Body of pancreas (tissue), 4 donors: ENCODE results near the gene TFRC. TPM values are rescaled to one million over a fixed set of nuclear protein-coding genes. Genes with fewer than 3 reads are reported as not detected.

Source experiments
- ATAC-seq: fragments of 150-250 bp; one replicate; pipeline ENCODE4 v1.9.1; 2016
- DNase-seq, 4 donors: peaks; one replicate each; pipeline ENCODE4 v3.0.0-alpha.2; 2019
- H3K27ac ChIP-seq, 4 donors: fragments of 200-600 bp; sonication (generic); 1 replicate in 3 of 4; 2 replicates in 1 of 4; pipeline versions ENCODE4 v1.5.1 to v1.6.1; 2016 to 2019; ENCODE audit warnings: mild to moderate bottlenecking in 1 of 4, mixed read lengths in 1 of 4, moderate library complexity in 1 of 4
- H3K27me3 ChIP-seq, 2 donors: fragments of 200-600 bp; sonication (generic); one replicate each; pipeline ENCODE4 v1.6.0; 2016; ENCODE audit warnings: mild to moderate bottlenecking in 1 of 2
- H3K36me3 ChIP-seq, 2 donors: fragments of 200-600 bp; sonication (generic); replicated peaks in 1 of 2; 2 replicates each; pipeline ENCODE4 v1.5.1; 2016; ENCODE audit warnings: low read depth in 2 of 2; ENCODE audit not compliant: insufficient read depth in 1 of 2
- H3K4me1 ChIP-seq: fragments of 200-600 bp; sonication (generic); one replicate; pipeline ENCODE4 v1.6.0; 2016
- H3K4me3 ChIP-seq, 2 donors: fragments of 200-600 bp; sonication (generic); 1 replicate in 1 of 2; 2 replicates in 1 of 2; pipeline ENCODE4 v1.5.1; 2016 to 2019
- H3K9me3 ChIP-seq, 3 donors: fragments of 200-600 bp; sonication (generic); 1 replicate in 2 of 3; 2 replicates in 1 of 3; pipeline ENCODE4 v1.5.1; 2016
- CTCF ChIP-seq, 7 experiments: fragments of 450-650 bp in 4 of 7; fragments of 200-600 bp in 3 of 7; sonication (generic) in 3 of 7; IDR thresholded peaks; one replicate each; pipeline ENCODE4 v1.5.1; 2016 to 2019; ENCODE audit warnings: antibody characterized with exemption in 7 of 7
- POLR2A ChIP-seq, 3 donors: fragments of 450-650 bp; IDR thresholded peaks; one replicate each; pipeline ENCODE4 v1.6.1; 2016; ENCODE audit warnings: antibody characterized with exemption in 3 of 3, mild to moderate bottlenecking in 2 of 3
- WGBS, 2 donors: methylation state at CpG; one replicate each; pipeline ENCODE4 v1.1.5; 2017; 5-methylcytosine and 5-hydroxymethylcytosine counted together
- intact Hi-C: fragments of 100-400 bp; cut with DNase I; formaldehyde crosslinking; loops from one replicate; pipeline ENCODE4 v1.15.1; 2023
- total RNA-seq, 2 donors: library from RNA; depleted of rRNA; stranded (reverse); fragments of >200 nt; gene quantifications; one replicate each; pipeline ENCODE4 v1.1.0, GENCODE V29; 2016

The TFRC gene
- total RNA-seq, 2 donors from 2014 or later = 23.6 to 51.7 TPM

- no peak for ATAC-seq
- H3K4me3 ChIP-seq = no peak overlapping the region
- no peaks in the 10 kb centered on the region for H3K9me3 ChIP-seq
- H3K36me3 ChIP-seq = no peaks in the 10 kb centered on the region
- H3K4me1 ChIP-seq = no peaks in the 10 kb centered on the region
- no peak for DNase-seq
- TF ChIP-seq POLR2A (IDR thresholded peaks at IDR 0.05) = no peak
- no peak overlapping the region for H3K27ac ChIP-seq
- intact Hi-C loops = no loop called here
- 66 to 74% methylated on average over 2 of the region's 2 CpGs for WGBS, 2 donors
- no peaks in the 10 kb centered on the region for H3K27me3 ChIP-seq
Observed at GRCh38 chr3:196016485-196016884, 65.4 kb downstream of the TFRC start.

GRCh38 chr3:196016059-196016458, 65.8 kb downstream of the TFRC start:
- no peaks in the 10 kb centered on the region for H3K4me1 ChIP-seq
- intact Hi-C loops = no loop called here
- no peak for ATAC-seq
- H3K27ac ChIP-seq = no peak overlapping the region
- H3K27me3 ChIP-seq = no peaks in the 10 kb centered on the region
- WGBS, 2 donors = 92 to 97% methylated on average over 1 of the region's 1 CpG
- H3K9me3 ChIP-seq = no peaks in the 10 kb centered on the region
- DNase-seq = no peak
- TF ChIP-seq POLR2A (IDR thresholded peaks at IDR 0.05) (no peak), CTCF (IDR thresholded peaks at IDR 0.05) (no peak)
- no peak overlapping the region for H3K4me3 ChIP-seq
- no peaks in the 10 kb centered on the region for H3K36me3 ChIP-seq

GRCh38 chr3:196013587-196014487, 68.1 kb downstream of the TFRC start:
- no peaks in the 10 kb centered on the region for H3K27me3 ChIP-seq
- no peak for TF ChIP-seq CTCF (IDR thresholded peaks at IDR 0.05)
- TF ChIP-seq POLR2A (IDR thresholded peaks at IDR 0.05) = no peak
- DNase-seq (no peak), ATAC-seq (no peak)
- no peaks in the 10 kb centered on the region for H3K4me1 ChIP-seq
- H3K27ac ChIP-seq = no peak overlapping the region
- no peaks in the 10 kb centered on the region for H3K9me3 ChIP-seq
- no peak overlapping the region for H3K4me3 ChIP-seq
- WGBS, 2 donors = 82 to 84% methylated on average over 14 to 15 of the region's 15 CpGs
- H3K36me3 ChIP-seq = no peaks in the 10 kb centered on the region
- intact Hi-C loops = no loop called here

GRCh38 chr3:196012941-196013476, 68.9 kb downstream of the TFRC start:
- H3K4me1 ChIP-seq = no peaks in the 10 kb centered on the region
- H3K4me3 ChIP-seq = no peak overlapping the region
- no peaks in the 10 kb centered on the region for H3K27me3 ChIP-seq
- ATAC-seq = no peak
- no peak overlapping the region for H3K27ac ChIP-seq
- no peak for TF ChIP-seq CTCF (IDR thresholded peaks at IDR 0.05)
- TF ChIP-seq POLR2A (IDR thresholded peaks at IDR 0.05) = no peak
- 80 to 86% methylated on average over 10 to 15 of the region's 15 CpGs for WGBS, 2 donors
- no peaks in the 10 kb centered on the region for H3K36me3 ChIP-seq
- H3K9me3 ChIP-seq = no peaks in the 10 kb centered on the region
- no peak for DNase-seq
- intact Hi-C loops = no loop called here

GRCh38 chr3:196012481-196012880, 69.4 kb downstream of the TFRC start:
- Histone ChIP-seq H3K27me3 (no peaks in the 10 kb centered on the region), H3K36me3 (no peaks in the 10 kb centered on the region), H3K4me1 (no peaks in the 10 kb centered on the region), H3K9me3 (no peaks in the 10 kb centered on the region), H3K4me3 (no peak overlapping the region), H3K27ac (no peak overlapping the region)
- no peak for ATAC-seq
- DNase-seq = no peak
- intact Hi-C loops = no loop called here
- TF ChIP-seq CTCF (IDR thresholded peaks at IDR 0.05) (no peak), POLR2A (IDR thresholded peaks at IDR 0.05) (no peak)
- 29 to 38% methylated on average over 4 of the region's 4 CpGs for WGBS, 2 donors
